Right hindlimb (tissue), 1 donor: ENCODE results near the gene GPRC5B.

Experiments used
- DNase-seq: peaks from one replicate; pipeline ENCODE4 v3.0.0-alpha.2; 2018

GPRC5B gene

DNA sequence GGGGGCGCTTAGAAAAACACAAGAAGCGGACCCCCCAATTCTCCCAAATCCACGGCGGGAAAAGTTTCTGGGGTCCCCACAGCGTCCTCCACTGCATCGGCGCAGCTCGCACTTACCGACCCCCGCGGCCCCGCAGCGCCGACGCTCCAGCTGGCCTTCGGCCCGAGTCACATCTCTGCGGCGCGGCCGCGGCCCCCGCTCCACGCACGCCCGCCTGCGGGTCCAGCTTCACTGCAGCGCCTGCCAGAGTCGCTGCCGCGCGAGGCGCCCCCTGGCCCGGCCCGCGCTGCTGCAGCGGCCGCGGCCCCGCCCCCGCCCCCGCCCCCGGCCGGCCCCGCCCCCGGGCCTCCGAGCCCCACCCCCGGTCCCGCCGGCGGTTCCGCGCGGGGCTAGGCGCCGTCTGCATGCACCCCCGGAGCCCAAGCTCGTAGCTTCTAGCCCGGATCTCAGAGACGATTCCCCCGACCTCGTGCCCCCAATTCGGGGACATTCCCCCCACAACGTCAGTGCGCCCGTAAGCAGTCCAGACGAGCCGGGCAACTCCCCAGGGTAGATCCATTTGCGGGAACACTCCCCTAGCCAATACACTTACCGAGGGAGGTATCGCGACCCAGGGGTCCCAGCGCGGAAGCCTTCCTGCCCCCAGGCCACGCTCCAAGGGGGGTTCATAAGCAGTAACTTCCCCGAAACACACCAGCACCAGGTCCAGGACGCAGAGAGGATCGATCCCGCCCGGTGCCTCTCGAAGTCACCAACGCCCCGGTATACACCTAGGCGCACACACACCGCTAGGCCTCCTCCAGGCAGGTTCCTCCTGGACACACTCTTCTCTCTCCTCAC is at the start of gene GPRC5B:
TSS of gene GPRC5B (minus strand) at position 238 of the 840 bp plus-strand sequence. CDS start 12,003 bp downstream, outside the sequence.
- DNase-seq: peak; percentile 75

DNA sequence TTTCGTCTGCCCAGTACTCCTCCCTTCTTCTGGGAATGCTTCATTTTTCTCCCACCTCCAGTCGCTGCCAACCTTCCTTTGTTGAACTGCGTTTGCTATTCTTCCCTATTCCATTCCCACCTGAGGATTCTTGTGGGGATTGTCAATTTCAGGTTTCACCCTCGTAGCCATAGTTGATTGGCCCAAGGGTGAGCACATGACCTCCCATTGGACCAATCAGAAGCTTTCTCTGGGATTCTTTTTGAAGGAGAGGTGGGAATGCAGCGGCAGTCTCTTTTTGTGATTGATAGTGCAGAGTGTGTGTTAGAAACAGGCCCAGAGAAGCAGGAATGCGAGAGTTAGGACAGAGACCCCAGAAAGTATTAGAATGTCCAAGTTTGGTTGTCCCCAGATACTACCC is 49.1 kb upstream of the GPRC5B start:
- no peak for DNase-seq

GRCh38 chr16:19929062-19929511 is 44.4 kb upstream of the GPRC5B start:
- no peak for DNase-seq

DNA sequence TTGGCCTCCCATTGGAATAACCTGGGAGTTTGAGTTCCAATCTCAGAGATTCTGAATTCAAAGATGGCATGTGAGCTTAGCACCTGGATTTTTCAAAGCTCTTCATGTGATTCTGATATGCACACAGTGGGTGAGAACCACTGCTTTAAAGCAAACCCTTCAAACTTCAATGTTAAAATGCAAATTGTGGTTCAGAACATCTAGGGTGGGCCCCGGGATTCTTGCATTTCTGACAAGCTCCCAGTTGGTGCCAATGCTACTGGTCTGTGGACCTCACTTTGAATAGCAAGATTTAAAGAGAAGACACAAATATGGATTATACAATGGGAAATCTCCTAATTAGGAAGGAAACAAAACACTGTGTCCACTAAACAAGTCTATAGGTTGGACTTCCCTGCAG is 43.8 kb upstream of the GPRC5B start:
- no peak for DNase-seq

DNA sequence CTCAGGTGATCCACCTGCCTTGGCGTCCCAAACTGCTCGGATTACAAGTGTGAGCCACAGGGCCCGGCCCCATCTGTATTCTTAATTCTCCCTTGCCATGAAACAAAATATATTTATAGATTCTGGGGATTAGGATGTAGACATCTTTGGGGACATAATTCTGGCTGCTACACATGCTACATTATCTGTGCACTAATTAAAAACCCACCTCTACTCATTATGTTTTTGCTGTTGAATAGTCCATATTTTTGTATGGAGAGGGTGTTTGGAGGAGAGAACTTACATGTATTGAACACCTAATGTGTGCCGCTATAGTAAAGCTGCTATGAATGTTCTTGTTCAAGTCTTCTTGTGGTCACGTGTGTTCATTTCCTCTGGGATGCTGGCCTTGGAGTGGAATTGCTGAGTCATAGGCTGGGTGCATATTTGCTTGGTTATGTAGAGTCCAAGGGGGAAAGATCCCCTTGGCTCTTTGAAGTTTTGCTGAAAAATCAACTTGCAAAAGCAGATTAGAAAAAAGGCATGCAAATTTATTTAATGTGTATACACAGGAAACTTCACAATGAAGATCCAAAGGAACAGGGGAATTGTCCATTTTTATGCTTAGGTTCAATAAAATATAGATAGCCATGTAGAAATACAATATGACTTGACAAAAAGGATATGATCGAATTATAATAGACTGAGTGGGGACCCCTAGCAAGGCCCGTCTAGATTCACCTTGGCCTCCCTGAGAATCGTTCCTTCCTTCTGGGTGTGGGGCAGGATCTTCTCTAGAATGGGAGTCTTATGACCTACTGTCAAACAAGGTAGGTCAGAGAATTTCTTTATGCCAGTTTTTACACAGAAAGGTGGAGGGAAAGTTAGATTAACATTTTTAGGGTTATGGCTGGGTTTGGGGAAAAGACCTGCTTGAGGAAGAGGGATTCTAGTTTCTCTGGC is 42.1 kb upstream of the GPRC5B start:
- no peak for DNase-seq

DNA sequence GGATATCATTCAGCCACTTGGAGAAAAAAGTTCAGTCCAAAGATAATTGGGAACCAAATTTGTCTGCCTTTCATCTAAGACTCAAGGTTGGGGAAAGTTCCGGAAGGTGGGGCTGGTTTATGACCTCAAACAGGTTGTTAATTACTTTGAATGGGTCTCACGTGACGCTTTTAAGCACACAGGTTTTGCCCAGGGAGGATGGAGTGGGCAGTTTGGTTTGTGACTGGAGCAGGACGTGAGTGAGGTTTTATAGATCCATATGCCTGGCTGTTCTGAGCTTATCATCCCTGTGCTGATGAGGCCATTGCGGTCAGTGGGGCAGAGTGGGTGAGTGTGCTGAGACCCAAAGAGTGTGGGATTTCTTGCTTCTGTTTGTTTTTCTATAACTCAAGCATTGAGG is 38.7 kb upstream of the GPRC5B start:
- no peak for DNase-seq

GRCh38 chr16:19919142-19919541 is 34.5 kb upstream of the GPRC5B start:
- no peak for DNase-seq

DNA sequence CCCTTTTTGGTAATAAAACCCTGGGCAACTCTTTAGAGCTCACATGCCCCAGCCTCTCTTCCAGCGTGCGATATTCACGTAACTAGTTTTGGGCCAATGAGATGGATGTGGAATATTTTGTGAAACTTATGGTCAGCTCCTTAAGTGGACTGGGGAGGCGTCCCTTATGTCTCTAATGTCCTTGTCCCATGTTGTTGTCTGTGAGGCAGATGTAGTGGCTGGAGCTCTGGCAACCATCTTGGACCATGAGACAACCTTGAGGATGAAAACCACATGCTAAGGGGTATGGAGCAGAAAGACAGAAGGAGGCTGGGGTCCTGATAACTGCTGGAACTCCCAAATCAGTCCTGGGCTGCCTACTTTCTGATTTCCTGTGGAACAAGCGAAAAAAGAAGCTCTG is 31.4 kb upstream of the GPRC5B start:
- no peak for DNase-seq

GRCh38 chr16:19914877-19915276 is 30.2 kb upstream of the GPRC5B start:
- DNase-seq: no peak

GRCh38 chr16:19913340-19913645 is 28.6 kb upstream of the GPRC5B start:
- no peak for DNase-seq

DNA sequence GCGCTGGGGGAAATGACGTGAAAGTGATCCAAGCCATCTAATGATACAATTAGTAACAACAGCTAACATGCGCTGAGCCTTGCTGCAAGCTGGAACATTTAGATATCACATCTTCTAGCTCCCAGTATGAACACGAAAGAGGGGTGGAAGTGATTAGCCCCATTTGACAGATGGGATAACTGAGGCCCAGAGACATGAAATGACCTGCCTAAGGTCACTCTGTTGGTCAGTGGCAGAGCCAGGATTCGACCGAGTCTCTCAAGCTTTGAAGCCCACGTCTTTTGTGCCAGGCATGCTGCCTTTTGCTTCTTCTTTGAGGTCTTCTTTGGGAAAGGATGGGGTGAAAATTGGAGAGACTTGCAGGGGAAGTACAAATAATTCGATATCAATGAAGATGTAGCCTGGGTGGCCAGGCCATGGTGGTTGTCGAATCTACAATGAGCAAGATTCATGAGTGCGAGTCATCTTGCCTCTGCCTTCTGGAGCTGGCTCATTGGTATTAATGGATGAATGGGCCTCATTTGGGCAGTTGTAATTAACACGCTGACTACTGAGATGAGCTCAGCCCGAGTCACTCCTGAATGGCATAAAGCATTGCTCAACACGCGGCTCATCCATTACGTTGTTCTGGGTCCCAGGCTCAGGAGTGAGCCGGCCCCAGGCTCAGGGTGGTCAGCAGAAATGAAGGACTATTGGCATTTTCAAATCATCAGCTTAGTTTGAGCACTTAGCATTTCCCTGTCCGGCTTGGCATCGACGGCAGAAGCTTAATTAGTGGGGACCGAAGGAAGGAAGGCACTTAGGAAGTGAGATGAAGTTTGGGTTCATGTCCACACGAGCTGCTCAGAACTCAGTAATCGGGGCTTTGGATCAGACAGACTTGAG is 28.0 kb upstream of the GPRC5B start:
- DNase-seq: no peak

DNA sequence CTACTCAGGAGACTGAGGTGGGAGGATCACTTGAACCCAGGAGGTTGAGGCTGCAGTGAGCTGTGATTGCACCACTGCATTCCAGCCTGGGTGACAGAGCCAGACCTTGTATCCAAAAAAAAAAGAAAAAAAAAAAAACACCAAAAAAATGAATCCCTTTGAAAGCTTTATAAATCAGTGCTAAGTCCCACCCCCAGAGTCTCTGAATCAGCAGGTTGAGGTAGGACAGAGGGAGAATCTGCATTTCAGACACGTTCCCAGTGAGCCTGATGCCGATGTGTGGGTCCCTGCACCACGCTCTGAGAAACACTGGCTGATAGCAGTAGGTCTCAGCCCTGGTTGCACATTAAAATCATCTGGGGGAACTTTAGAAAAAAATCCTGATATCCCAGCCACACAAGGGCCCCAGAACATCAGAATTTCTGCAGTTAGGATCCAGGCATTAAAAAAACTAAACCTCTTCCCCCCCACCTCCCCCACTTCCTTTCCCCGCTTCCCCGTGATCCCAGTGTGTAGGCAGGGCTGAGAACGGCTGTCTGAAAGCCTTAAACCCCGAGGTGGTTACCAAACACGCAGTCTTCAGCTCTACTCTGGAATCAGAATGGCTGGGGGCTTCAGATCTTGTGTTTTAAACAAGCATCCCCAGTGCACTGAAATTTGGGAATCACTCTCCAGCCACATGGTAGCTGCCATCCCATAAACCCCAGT is 27.3 kb upstream of the GPRC5B start:
- DNase-seq: no peak

DNA sequence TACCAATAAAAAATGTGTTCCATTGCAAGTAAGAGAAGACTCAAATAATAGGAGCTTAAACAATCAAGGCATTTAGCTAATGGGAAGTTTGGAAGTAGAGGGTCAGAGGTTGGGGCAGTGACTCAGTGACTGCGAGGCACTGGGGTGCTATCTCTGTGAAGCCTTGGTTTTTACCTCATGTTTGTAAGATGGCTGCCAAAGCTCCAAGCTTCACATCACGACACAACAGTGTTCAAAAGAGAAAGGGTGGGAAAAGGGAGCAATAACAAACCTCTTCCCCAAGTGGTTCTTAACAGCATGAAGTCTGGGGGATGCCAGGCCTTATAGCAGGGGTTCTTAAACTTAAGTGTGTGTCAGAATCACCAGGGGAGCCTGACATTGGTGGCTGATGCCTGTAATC is 26.6 kb upstream of the GPRC5B start:
- no peak for DNase-seq

GRCh38 chr16:19909750-19910322 is 25.2 kb upstream of the GPRC5B start:
- DNase-seq: no peak

DNA sequence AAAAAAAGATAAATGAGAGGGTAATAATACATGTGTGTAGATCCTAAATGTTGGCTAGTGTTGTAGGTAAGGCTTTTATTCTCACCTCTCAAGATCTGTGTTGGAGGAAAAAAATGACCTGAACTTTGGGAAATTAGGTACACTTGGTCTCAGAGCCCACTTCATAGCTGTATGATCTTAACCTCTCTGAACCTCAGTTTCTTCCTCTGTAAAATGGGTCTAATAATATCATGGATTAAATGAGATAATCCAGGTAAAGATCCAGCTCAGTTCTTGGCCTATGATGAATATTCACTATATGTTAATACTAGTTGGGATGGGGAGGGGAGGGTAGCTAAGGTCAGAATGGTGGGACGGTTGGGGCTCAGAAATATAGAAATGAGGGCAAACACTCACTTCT is 24.3 kb upstream of the GPRC5B start:
- no peak for DNase-seq

DNA sequence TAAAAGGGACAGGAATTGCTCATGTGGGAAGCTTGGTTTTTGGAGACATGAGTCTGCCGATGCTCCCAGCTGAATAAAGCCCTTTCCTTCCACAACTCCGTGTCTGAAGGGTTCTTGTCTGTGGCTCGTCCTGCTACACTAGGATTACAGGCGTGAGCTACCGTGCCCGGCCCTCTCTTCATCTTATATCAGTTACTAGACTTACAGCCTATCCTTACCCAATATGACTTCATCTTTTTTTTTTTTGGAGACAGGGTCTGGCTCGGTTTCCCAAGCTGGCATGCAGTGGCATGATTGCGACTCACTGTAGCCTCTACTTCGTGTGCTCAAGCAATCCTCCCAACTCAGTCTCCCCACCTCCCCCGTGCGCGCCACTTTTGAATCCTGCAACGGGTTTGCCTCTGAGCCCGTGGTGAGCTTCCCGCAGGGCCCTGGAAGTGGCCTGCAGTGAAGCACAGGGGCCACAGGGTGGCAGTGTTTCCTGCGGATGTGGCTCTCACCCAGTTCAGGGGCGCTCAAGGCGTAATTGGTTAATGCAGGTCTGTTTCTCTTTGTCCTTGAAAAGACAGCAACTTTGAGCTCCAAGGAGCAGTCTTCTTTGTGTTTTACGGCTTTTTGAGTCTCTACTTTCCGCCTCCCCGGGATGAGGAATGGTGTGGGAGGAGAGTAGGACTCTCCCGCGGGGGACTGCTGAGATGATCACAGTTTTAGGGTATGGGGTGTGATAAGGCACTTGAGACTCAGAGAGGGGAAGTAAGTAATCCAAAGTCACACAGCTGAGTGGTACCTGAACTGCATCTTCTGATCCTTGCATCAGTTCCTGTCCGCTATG is 22.7 kb upstream of the GPRC5B start:
- DNase-seq: peak; percentile 63

GRCh38 chr16:19901164-19901563 is 16.5 kb upstream of the GPRC5B start:
- no peak for DNase-seq

DNA sequence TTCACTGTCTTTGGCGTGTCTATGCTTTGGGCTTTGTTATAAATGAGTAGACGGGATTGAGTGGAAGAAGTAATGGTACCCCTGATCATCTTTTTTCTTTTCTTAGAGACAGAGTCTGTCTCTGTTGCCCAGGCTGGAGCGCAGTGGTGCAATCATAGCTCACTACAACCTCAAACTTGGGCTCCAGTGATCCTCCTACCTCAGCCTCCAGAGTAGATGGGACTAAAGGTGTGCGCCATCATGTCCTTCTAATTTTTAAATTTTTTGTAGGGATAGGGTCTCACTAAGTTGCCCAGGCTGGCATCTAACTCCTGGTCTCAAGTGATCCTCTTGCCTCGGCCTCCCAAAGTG is 14.9 kb upstream of the GPRC5B start:
- no peak for DNase-seq

DNA sequence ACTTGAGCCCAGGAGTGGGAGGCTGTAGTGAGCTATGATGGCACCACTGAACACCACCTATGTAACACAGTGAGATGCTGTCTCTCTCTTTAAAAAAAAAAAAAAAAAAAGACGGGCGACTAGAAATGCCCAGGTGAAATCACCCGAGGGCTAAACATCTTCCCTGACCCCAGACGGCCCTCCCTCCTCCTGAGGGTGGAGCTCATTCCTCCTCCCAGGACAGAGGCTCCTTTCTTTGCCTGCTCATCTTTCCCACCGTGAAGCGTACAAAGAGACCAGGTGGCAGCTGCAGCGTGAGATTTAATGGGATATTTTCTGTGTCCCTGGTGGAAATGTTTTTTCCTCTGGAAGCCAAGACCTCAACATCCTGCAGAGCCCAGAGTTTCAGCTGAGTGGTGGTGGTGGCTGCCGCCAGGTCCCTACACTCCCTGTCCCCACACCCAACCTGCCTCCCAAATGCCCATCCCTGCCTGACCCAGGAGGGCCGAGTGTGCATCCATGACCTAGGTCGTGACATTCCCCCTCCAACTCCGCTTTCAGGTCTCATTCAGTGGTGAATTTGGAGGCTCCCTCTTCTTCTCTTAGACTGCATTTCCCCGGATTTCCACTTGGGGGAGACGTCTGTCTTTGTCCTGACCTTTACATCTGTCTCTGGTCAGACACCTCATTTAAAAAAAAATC is 14.4 kb upstream of the GPRC5B start:
- DNase-seq: peak; percentile 49

- no peak for DNase-seq
Measured at GRCh38 chr16:19898166-19898565, 13.5 kb upstream of the GPRC5B start.
